Spleen (tissue), 11 donors: ENCODE results near the gene TMEM192. TPM values are rescaled to one million over a fixed set of nuclear protein-coding genes. Genes with fewer than 3 reads are reported as not detected.
"Not testable (repeated sequence)": the region's sequence is repeated elsewhere in the genome, so short reads cannot be mapped to it uniquely, and the experiment has no call there.

Source experiments
- DNase-seq: peaks from one replicate; pipeline ENCODE4 v3.0.0-alpha.2; 2020
- H3K27ac ChIP-seq, 8 donors: fragments of 200-600 bp; sonication (generic) in 7 of 8; 1 replicate in 4 of 8; 2 replicates in 4 of 8; pipeline versions ENCODE4 v1.5.0 to v1.8.0; 2016 to 2021; ENCODE audit warnings: inconsistent platforms in 4 of 8, mild to moderate bottlenecking in 4 of 8, moderate library complexity in 1 of 8
- H3K27me3 ChIP-seq, 7 donors: fragments of 200-600 bp; sonication (generic) in 6 of 7; replicated peaks in 1 of 7; 1 replicate in 4 of 7; 2 replicates in 3 of 7; pipeline versions ENCODE4 v1.5.0 to v1.8.0; 2016 to 2021; ENCODE audit warnings: inconsistent platforms in 3 of 7, mild to moderate bottlenecking in 1 of 7
- H3K36me3 ChIP-seq, 6 donors: fragments of 200-600 bp; sonication (generic) in 5 of 6; 1 replicate in 4 of 6; 2 replicates in 2 of 6; pipeline versions ENCODE4 v1.5.0 to v1.8.0; 2016 to 2021; ENCODE audit warnings: inconsistent platforms in 2 of 6
- H3K4me1 ChIP-seq, 6 donors: fragments of 200-600 bp; sonication (generic) in 5 of 6; 1 replicate in 3 of 6; 2 replicates in 3 of 6; pipeline versions ENCODE4 v1.5.0 to v1.8.0; 2016 to 2021; ENCODE audit warnings: inconsistent platforms in 3 of 6
- H3K4me3 ChIP-seq, 8 donors: fragments of 200-600 bp; sonication (generic) in 7 of 8; 1 replicate in 4 of 8; 2 replicates in 4 of 8; pipeline versions ENCODE4 v1.5.0 to v1.8.0; 2016 to 2021; ENCODE audit warnings: inconsistent platforms in 4 of 8, mild to moderate bottlenecking in 4 of 8, moderate library complexity in 2 of 8
- H3K9me3 ChIP-seq, 8 donors: fragments of 200-600 bp; sonication (generic) in 7 of 8; 1 replicate in 4 of 8; 2 replicates in 4 of 8; pipeline versions ENCODE4 v1.5.0 to v1.8.0; 2016 to 2021; ENCODE audit warnings: inconsistent platforms in 4 of 8
- POLR2A ChIP-seq, 3 donors: fragments of 450-650 bp; IDR thresholded peaks; one replicate each; pipeline ENCODE4 v1.5.1; 2017; ENCODE audit warnings: antibody characterized with exemption in 3 of 3, mild to moderate bottlenecking in 1 of 3
- POLR2AphosphoS5 ChIP-seq, 3 donors: sonication (generic); formaldehyde crosslinking; IDR thresholded peaks; one replicate each; pipeline ENCODE4 v1.5.1; 2017; ENCODE audit warnings: antibody characterized with exemption in 3 of 3
- WGBS, 5 donors: extraction: QIAGEN DNeasy Blood & Tissue Kit in 3 of 5; methylation state at CpG; one replicate each; pipeline versions ENCODE4 v1.1.5 to v1.1.7; 2013 to 2018; 5-methylcytosine and 5-hydroxymethylcytosine counted together
- intact Hi-C: fragments of 100-400 bp; cut with DNase I; formaldehyde crosslinking; loops from one replicate; pipeline ENCODE4 v1.15.0; 2023; ENCODE audit warnings: low total_unique reads
- polyA plus RNA-seq, 3 donors: library from polyadenylated mRNA; stranded (reverse); fragments of 200-250 nt; gene quantifications; one replicate each; pipeline ENCODE4 v1.2.1, GENCODE V29; 2013
- total RNA-seq, 7 donors: library from RNA; depleted of rRNA in 3 of 7; stranded (reverse); fragments of >200 nt in 3 of 7; fragmentation: NEBNext Ultra II Directional in 4 of 7; extraction: Animal tissue kit (Norgen Biotek cat#: 25700) in 4 of 7; gene quantifications; one replicate each; pipeline versions ENCODE4 v1.1.0 to v1.2.1, GENCODE V29; 2016 to 2021
- TF ChIP-seq, protein P1 (sequence below), 11 experiments: fragments of 200-600 bp in 7 of 11; fragments of 450-650 bp in 4 of 11; sonication (generic) in 4 of 11; IDR thresholded peaks in 8 of 11; conservative IDR thresholded peaks in 3 of 11; 1 replicate in 7 of 11; 2 replicates in 4 of 11; pipeline versions ENCODE4 v1.4.0 to v1.8.0; 2016 to 2021; ENCODE audit warnings: antibody characterized with exemption in 11 of 11, inconsistent platforms in 4 of 11, mild to moderate bottlenecking in 1 of 11
- donor health status: healthy with polysubstance abuse.
- donor health status: DM: no; HTN: no; CAD: no; lungs with moderate emphysema.
- donor health status: DM: no; HTN: no; CAD: no.
- donor health status: Bipolar disorder and iron deficiency.
- donor health status: healthy.
- donor health status: DM: no; HTN: no; CAD: no.
- donor health status: DM: yes; HTN: yes; CAD: no.

The TMEM192 gene
- total and polyA plus RNA-seq, 10 donors, result 4.3 to 19.1 (median 12.6) TPM

DNA sequence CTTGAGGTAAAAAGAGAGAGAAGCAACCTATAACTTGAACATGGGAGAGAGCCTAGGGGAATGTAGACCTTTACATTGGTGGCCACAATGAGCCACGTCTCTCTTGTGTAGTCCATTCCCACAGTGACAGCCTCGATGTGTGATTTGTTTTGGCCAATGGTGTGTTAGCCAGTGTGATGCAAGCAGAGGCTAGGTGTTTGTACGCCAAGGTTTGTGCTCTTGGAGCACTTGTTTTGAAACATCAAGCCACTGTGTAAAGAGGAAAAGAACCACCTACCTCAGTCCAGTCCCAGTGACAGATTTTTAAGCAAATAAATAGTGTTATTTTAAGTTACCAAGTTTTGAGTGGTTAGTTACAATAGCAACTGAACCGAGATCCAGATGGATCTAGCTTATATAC lies 23.9 kb upstream of the TMEM192 start:
- no peak for DNase-seq
- Histone ChIP-seq H3K4me1 (peaks cover 0 to 30% (median 15%) of the 10 kb centered on the region in 6 donors), H3K27ac (no peak overlapping the region), H3K4me3 (no peak overlapping the region), H3K27me3 (no peaks in the 10 kb centered on the region), H3K36me3 (no peaks in the 10 kb centered on the region), H3K9me3 (no peaks in the 10 kb centered on the region)
- no peak for TF ChIP-seq POLR2AphosphoS5 (IDR thresholded peaks at IDR 0.05)
- TF ChIP-seq POLR2A (IDR thresholded peaks at IDR 0.05), result no peak
- TF ChIP-seq, protein P1, sequence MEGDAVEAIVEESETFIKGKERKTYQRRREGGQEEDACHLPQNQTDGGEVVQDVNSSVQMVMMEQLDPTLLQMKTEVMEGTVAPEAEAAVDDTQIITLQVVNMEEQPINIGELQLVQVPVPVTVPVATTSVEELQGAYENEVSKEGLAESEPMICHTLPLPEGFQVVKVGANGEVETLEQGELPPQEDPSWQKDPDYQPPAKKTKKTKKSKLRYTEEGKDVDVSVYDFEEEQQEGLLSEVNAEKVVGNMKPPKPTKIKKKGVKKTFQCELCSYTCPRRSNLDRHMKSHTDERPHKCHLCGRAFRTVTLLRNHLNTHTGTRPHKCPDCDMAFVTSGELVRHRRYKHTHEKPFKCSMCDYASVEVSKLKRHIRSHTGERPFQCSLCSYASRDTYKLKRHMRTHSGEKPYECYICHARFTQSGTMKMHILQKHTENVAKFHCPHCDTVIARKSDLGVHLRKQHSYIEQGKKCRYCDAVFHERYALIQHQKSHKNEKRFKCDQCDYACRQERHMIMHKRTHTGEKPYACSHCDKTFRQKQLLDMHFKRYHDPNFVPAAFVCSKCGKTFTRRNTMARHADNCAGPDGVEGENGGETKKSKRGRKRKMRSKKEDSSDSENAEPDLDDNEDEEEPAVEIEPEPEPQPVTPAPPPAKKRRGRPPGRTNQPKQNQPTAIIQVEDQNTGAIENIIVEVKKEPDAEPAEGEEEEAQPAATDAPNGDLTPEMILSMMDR (IDR thresholded peaks at IDR 0.05 in 8 of 11, conservative IDR thresholded peaks at IDR 0.05 in 3 of 11), result no peak
- intact Hi-C loops, result loop anchor here (10.0 kb wide), 1 partner anchor 208 kb away; no protein-coding TSS in a partner anchor
- WGBS, 5 donors, result 80 to 89% (median 82%) methylated on average over 4 of the region's 4 CpGs

DNA sequence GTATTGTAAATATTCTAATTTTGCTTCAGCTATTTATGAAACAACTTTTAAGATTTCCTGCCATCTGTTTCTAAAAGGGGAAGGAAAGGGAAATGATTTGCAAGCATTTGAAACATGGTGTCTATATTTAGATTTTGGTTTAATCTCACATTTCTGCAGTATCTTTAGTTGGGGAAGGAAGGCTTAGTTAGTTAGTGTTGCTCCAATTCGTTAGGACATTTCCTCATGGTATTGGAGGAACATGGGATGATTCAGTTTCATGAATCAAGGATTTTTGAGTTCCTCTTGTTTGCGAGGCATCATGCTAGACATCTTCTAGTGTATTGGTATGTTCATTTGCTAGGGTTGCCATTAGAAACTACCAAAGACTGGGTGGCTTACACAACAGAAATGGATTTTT lies 20.5 kb upstream of the TMEM192 start:
- TF ChIP-seq, protein P1 (IDR thresholded peaks at IDR 0.05 in 8 of 11, conservative IDR thresholded peaks at IDR 0.05 in 3 of 11), result no peak
- TF ChIP-seq POLR2A (IDR thresholded peaks at IDR 0.05), result no peak
- no peak for TF ChIP-seq POLR2AphosphoS5 (IDR thresholded peaks at IDR 0.05)
- Histone ChIP-seq H3K9me3 (no peaks in the 10 kb centered on the region), H3K36me3 (no peaks in the 10 kb centered on the region), H3K4me3 (no peak overlapping the region), H3K27ac (peak overlapping the region in 3 of 8 donors; percentile 18 to 29 (median 28)), H3K4me1 (peaks cover 0 to 44% (median 17%) of the 10 kb centered on the region in 6 donors), H3K27me3 (peaks cover 0 to 12% (median 0%) of the 10 kb centered on the region in 7 donors)
- WGBS, 5 donors, result 12 to 27% (median 17%) methylated on average over 2 of the region's 2 CpGs
- intact Hi-C loops, result loop anchor here (10.0 kb wide), 1 partner anchor 212 kb away; no protein-coding TSS in a partner anchor
- no peak for DNase-seq

DNA sequence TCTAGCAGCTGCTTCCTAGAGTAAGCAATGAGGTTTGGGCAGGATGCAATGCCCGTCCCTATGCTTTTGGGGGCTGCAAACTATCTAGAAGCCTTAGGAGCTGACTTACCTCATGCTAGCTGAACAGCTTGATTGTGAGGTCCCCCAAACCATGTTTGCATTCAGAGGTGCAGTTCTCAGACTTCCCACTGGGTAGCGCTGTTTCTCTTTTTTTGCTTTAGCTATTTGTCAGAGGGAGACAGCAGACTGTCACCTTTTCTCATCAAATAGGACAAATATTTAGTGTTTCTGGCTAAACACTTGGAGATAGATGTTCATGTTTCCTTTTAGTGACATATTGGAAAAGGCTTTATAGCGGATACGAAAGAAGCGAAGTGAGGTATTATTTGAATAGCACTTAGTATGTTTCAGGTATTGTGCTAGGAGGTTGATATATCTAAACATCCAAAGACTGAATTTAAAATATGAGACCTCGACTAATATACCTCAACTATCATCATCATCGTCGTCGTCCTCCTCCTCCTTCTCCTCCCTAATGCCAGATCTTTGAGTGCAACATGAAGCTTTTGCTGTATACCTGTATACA lies 18.7 kb upstream of the TMEM192 start:
- H3K27me3 ChIP-seq, result peaks cover 0 to 12% (median 0%) of the 10 kb centered on the region in 7 donors
- intact Hi-C loops, result loop anchor here (2.0 to 10.0 kb wide), 2 partner anchors 213 to 333 kb away; no protein-coding TSS in a partner anchor
- 18 to 23% (median 21%) methylated on average over 9 of the region's 9 CpGs for WGBS, 5 donors

DNA sequence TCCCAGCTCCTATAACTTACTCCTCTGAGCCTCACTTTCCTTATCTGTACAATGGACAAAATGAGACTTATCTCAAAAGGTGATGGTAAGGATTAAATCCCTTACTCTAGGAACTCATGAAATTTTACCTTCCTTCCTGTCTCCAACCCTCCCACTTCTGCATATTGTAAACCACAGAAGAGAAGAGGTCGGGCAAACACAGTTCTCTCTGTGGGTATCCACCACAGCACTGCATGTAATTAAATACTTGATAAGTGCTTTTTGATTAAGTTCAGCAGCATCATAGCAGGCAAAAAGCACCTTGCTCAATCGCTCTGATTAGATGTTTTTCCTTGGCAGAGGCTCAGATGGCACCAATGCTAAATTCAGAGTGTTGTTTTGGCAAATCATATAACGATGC lies 17.3 kb upstream of the TMEM192 start:
- intact Hi-C loops, result loop anchor here (2.0 to 10.0 kb wide), 2 partner anchors 215 to 335 kb away; no protein-coding TSS in a partner anchor
- Histone ChIP-seq H3K4me1 (peaks cover 0 to 44% (median 17%) of the 10 kb centered on the region in 6 donors), H3K27me3 (peaks cover 0 to 12% (median 0%) of the 10 kb centered on the region in 7 donors), H3K4me3 (no peak overlapping the region), H3K9me3 (no peaks in the 10 kb centered on the region), H3K36me3 (no peaks in the 10 kb centered on the region), H3K27ac (no peak overlapping the region)
- DNase-seq, result no peak
- 42 to 53% (median 50%) methylated on average over 3 of the region's 3 CpGs for WGBS, 5 donors
- TF ChIP-seq POLR2A (IDR thresholded peaks at IDR 0.05) (no peak), POLR2AphosphoS5 (IDR thresholded peaks at IDR 0.05) (no peak)
- TF ChIP-seq, protein P1 (IDR thresholded peaks at IDR 0.05 in 8 of 11, conservative IDR thresholded peaks at IDR 0.05 in 3 of 11), result no peak

More for the DNA sequence above, 18.7 kb upstream of the TMEM192 start:
- no peak overlapping the region for H3K4me3 ChIP-seq
- peaks cover 0 to 44% (median 17%) of the 10 kb centered on the region in 6 donors for H3K4me1 ChIP-seq
- H3K27ac ChIP-seq, result no peak overlapping the region
- no peak for TF ChIP-seq POLR2A (IDR thresholded peaks at IDR 0.05)
- TF ChIP-seq, protein P1 (IDR thresholded peaks at IDR 0.05 in 8 of 11, conservative IDR thresholded peaks at IDR 0.05 in 3 of 11), result peak; percentile 87 to 96 (median 91)
- no peaks in the 10 kb centered on the region for H3K36me3 ChIP-seq
- H3K9me3 ChIP-seq, result no peaks in the 10 kb centered on the region
- no peak for DNase-seq

DNA sequence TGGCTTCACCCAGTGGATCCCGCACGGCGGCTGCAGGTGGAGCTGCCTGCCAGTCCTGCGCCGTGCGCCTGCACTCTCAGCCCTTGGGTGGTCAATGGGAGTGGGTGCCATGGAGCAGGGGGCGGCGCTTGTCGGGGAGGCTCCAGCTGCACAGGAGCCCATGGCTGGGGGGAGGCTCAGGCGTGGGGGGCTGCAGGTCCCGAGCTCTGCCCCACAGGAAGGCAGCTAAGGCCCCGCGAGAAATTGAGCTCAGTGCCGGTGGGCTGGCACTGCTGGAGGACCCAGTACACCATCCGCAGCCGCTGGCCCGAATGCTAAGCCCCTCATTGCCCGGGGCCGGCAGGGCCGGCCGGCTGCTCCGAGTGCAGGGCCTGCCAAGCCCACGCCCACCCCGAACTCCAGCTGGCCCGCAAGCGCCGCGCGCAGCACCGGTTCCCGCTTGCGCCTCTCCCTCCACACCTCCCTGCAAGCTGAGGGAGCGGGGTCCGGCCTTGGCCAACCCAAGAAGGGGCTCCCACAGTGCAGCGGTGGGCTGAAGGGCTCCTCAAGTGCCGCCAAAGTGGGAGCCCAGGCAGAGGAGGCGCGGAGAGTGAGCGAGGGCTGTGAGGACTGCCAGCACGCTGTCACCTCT lies 13.3 kb upstream of the TMEM192 start:
- DNase-seq, H3K4me1 ChIP-seq, H3K9me3 ChIP-seq, intact Hi-C loops, H3K27ac ChIP-seq, H3K4me3 ChIP-seq, H3K36me3 ChIP-seq: not testable (repeated sequence)
- peaks cover 0 to 22% (median 0%) of the 10 kb centered on the region in 7 donors for H3K27me3 ChIP-seq
- 94 to 97% (median 96%) methylated on average over 29 to 40 of the region's 40 CpGs for WGBS, 5 donors
